D341Med (cell line): ENCODE results near the gene ABCC6.
"Not testable (repeated sequence)": the region's sequence is repeated elsewhere in the genome, so short reads cannot be mapped to it uniquely, and the experiment has no call there.

ENCODE experiments used
- DNase-seq: peaks from one replicate; pipeline ENCODE4 v3.0.0; 2012; ENCODE audit warnings: low spot score

Gene ABCC6

GRCh38 chr16:16222850-16223661 lies at the start of gene ABCC6:
Gene ABCC6 (minus strand): TSS chr16:16223494. CDS start chr16:16223434, 60 bp downstream.
- not testable (repeated sequence) for DNase-seq

GRCh38 chr16:16272573-16273221 lies 49.4 kb upstream of the ABCC6 start:
- DNase-seq: not testable (repeated sequence)

GRCh38 chr16:16271658-16272057 lies 48.4 kb upstream of the ABCC6 start:
- DNase-seq: not testable (repeated sequence)

GRCh38 chr16:16268185-16268808 lies 45.0 kb upstream of the ABCC6 start:
- DNase-seq: not testable (repeated sequence)

- not testable (repeated sequence) for DNase-seq
These were observed 44.4 kb upstream of the ABCC6 start for GRCh38 chr16:16267708-16268107.

GRCh38 chr16:16265044-16265443 lies 41.8 kb upstream of the ABCC6 start:
- not testable (repeated sequence) for DNase-seq

- DNase-seq: not testable (repeated sequence)
These were observed 40.7 kb upstream of the ABCC6 start for GRCh38 chr16:16263947-16264346.

GRCh38 chr16:16262954-16263555 lies 39.8 kb upstream of the ABCC6 start:
- DNase-seq: not testable (repeated sequence)

- DNase-seq: not testable (repeated sequence)
These were observed 36.7 kb upstream of the ABCC6 start for GRCh38 chr16:16259971-16260370.

GRCh38 chr16:16258822-16259221 lies 35.5 kb upstream of the ABCC6 start:
- DNase-seq: not testable (repeated sequence)

- DNase-seq: not testable (repeated sequence)
These were observed 34.1 kb upstream of the ABCC6 start for GRCh38 chr16:16257301-16257923.

- DNase-seq: not testable (repeated sequence)
These were observed 29.1 kb upstream of the ABCC6 start for GRCh38 chr16:16252377-16252776.

- not testable (repeated sequence) for DNase-seq
These were observed 26.5 kb upstream of the ABCC6 start for GRCh38 chr16:16249621-16250330.

- DNase-seq: not testable (repeated sequence)
These were observed 24.1 kb upstream of the ABCC6 start for GRCh38 chr16:16247439-16247838.

- DNase-seq: not testable (repeated sequence)
These were observed 23.4 kb upstream of the ABCC6 start for GRCh38 chr16:16246578-16247262.

- not testable (repeated sequence) for DNase-seq
These were observed 20.6 kb upstream of the ABCC6 start for GRCh38 chr16:16243886-16244285.

GRCh38 chr16:16240667-16241066 lies 17.4 kb upstream of the ABCC6 start:
- DNase-seq: not testable (repeated sequence)

GRCh38 chr16:16237738-16238137 lies 14.4 kb upstream of the ABCC6 start:
- DNase-seq: not testable (repeated sequence)

- DNase-seq: not testable (repeated sequence)
These were observed 13.8 kb upstream of the ABCC6 start for GRCh38 chr16:16237071-16237470.

GRCh38 chr16:16232692-16233061 lies 9.4 kb upstream of the ABCC6 start:
- not testable (repeated sequence) for DNase-seq
